Fibroblast of skin of abdomen (primary cell): ENCODE measurements around the gene OLFML2A.
"Not testable (repeated sequence)": the region's sequence is repeated elsewhere in the genome, so short reads cannot be mapped to it uniquely, and the experiment has no call there.

Source experiments
- DNase-seq: peaks from one replicate; pipeline ENCODE4 v3.0.0-alpha.2; 2013

The OLFML2A gene

GRCh38 chr9:124761710-124762109 is 15.2 kb upstream of the OLFML2A start:
- DNase-seq, result no peak

GRCh38 chr9:124762633-124763032 is 14.3 kb upstream of the OLFML2A start:
- DNase-seq, result no peak

GRCh38 chr9:124764774-124765438 is 12.0 kb upstream of the OLFML2A start:
- no peak for DNase-seq

DNA sequence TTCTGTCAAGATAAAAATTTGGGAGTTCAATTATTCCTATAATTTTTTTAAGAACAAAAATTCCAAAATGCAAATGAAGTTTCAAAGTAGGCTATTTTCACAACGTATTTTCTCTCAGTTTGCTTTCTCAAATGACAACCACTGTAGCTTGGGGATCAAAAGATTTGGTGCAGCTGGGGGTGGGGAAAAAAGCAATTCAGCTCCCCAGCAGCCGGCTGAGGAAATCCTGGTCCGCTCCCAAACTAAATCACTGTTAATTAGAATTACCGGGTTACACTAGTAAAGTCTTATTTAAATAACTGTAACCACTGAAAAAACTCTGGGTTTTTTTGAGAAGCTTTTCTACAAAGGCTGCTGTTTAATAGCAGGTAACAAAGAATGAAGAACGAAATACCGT is 11.5 kb upstream of the OLFML2A start:
- no peak for DNase-seq

DNA sequence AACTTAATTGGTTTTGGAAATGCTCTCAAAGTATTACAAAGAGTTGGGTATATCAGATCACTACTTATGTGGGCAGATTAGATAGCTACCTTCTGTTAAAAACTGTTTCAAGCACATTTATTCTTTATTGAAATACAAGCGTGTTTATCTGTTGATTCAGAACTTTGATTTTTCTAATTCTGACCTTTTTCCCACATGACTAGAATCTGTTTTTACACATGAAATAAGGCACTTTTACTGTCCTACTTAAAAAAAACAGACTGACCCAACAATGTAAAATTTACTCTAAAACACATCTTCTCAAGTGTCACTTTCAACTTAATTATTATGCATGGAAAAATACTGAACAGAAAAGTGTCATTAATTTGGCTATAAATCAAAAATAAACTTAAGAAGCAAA is 10.6 kb upstream of the OLFML2A start:
- no peak for DNase-seq

GRCh38 chr9:124766815-124767554 is 9.9 kb upstream of the OLFML2A start:
- DNase-seq, result no peak

- DNase-seq, result no peak
These were observed 9.1 kb upstream of the OLFML2A start for GRCh38 chr9:124767821-124768220.

- no peak for DNase-seq
These were observed 8.6 kb upstream of the OLFML2A start for GRCh38 chr9:124768334-124768733.

- no peak for DNase-seq
These were observed 8.0 kb upstream of the OLFML2A start for GRCh38 chr9:124768750-124769548.

DNA sequence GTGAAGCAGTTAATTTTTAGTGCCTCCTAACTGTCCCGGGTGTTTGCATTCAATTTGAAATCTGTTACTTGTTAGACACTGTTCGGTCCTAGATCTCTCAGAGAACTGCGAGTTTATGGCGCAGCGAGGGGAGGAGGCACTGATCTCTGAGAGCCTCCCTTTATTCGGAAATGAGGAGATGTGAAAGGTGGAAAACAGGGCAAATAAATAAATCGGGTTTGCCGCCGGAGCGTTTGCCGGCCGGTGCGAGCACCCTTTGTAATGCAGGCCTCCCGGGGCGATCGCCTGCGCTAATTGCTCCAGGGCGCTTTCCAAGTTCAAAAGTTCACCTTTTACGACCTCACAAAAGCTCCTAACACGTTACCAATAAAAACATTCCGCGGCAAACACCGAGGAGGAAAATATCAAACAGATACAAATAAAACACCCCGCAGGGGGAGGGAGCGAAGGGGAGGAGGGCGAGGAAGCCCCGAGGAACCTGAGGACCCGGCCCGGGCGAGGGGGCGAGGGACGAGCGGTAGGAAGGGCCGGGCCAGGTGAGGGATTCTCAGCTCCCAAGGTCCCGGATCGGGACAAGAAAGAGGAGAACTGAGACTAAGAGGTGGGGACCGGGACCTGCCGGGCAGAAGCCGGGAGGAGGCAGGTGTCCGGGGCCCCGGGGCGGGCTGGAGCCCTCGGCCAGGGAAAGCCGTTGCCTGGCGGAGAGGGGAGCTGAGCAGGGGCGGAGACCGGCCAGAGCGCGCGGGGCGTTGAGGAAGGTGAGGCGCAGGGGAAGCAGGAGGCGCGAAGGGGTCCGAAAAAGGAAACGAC is 7.2 kb upstream of the OLFML2A start:
- DNase-seq, result no peak

DNA sequence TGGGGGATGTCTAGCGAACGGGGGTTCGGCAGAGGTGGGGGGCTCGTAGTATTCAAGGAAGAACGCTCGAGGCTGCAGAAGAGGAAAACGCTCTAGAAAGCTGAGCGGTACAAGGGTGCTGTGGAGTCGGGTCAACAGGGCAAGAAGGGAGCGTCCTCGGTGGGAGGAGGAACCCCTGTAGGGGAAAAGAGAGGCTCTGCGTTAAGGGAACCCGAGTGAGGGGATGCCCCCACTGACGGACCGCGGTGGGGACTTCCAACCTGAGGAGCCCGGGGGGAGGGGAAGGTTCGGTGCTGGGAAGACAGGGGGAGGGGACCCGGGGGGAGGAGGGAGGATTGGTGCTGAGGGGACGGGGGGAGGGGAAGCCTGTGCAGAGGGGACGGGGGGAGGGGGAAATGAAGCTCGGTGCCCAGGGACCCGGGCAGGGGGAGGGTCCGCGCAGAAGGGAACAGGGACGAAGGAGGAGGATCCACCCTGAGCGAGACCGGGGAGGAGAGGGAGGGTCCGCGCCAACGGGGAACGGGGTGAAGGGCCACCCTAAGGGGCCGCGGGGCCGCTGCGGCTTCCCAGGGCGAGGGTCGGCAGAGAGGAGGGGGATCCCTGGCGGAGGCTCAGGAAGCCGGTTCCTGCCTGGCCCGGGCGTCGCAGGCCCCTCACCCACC is 6.4 kb upstream of the OLFML2A start:
- no peak for DNase-seq

GRCh38 chr9:124771021-124771866 is 5.7 kb upstream of the OLFML2A start, which contains the start of gene NR6A1:
Gene NR6A1 (minus strand): TSS chr9:124771311.
- DNase-seq, result peak; percentile 96

GRCh38 chr9:124771867-124772679 is 4.9 kb upstream of the OLFML2A start:
- peak; percentile 65 for DNase-seq

- DNase-seq, result not testable (repeated sequence)
These were observed 4.1 kb upstream of the OLFML2A start for GRCh38 chr9:124772877-124773276.

DNA sequence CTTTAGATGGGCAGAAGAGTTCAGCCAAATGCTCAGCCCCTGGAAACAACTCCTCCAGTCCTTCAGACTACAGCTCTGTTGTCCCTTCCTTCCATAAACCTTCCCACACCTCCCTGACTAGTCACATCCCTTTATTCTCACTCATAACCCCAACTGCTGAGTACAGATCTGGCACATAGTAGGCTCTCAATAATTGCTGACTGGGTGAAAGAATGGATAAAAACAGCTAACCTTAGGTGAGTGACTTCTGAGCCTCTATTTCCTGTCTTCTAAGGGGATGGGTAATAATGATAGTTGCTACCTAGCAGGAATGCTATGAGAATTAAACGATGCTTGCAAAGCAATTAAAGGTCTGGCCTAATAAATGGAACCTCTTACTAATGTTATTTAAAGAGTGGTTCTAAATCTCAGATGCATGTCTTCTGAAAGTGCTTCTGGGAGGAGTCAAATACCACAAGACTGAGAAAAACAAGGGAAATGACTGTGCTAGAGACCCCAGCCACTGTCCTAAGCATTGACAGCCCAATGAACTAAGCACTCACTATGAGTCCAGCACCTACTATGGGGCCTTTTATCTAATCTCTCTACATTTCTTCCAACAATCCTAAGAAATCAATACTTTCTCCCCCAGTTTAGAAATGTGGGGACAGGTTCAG is 3.3 kb upstream of the OLFML2A start:
- no peak for DNase-seq

GRCh38 chr9:124774129-124774978 is 2.6 kb upstream of the OLFML2A start:
- peak; percentile 73 for DNase-seq

- DNase-seq, result no peak
These were observed 347 bp upstream of the OLFML2A start for GRCh38 chr9:124776618-124776953.

DNA sequence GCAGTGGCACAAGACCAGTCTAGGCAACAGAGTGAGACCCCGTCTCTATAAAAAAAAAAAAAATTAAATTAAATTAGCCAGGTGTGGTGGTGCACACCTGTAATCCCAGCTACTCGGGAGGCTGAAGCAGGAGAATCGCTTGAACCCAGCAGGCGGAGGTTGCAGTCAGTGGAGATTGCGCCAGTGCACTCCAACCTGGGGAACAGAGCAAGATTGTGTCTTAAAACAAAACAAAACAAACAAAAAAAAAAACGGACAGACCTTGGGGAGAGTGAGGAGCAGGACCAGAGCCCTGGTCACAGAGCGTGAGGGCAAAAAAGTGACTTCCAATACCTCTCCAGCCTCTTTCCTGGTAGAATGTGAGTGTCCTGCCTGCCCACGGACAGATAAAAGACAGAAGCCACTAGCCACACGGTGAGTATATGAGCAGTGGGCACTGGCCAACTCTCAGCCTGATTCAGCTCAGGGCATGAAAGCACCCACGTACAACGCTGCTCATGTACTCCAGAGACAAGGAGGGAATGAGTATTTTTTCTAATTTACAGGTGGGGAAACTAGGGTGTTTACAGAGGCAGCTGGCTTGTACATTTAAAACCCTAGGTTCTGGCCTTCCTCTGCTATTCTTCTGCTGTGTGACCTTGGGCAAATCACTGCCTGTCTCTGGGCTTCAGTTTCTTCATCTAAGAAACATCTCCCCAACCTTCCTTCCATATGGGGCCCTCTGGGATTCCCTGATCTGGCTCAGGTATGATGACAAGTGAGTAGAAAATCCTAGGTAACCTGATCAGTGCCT is 1.8 kb downstream of the OLFML2A start:
- no peak for DNase-seq
